ENCODE data around the gene SEMA5B.

SEMA5B gene

DNA sequence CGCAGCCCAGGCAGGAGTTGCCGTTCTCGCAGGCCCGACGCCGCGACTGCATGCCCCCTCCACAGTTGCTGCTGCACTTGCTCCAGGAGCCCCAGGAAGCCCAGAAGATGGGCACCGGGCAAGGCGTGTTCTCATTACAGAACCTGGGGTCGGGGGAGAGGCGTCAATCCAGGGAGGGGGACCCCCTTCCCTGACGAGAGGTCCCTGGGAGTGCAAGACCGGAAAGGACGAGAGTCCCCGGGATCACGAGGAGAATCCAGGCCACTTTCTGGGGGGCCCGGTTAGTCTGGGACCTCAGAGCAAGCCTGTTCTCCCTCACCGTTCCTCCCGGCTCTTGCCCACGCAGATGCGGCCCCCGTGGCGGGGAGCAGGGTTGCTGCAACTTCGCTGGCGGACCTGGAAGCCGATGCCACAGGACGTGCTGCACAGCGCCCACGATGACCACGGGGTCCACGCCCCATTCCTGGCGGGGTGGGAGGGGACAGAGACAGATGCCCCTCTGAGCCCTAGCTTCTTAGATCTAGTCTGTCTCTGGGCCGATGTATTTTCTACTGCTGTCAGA lies 113.9 kb downstream of the SEMA5B start (continued):
- TF ChIP-seq ZNF24 (tag by site-specific recombination; IDR thresholded peaks at IDR 0.05) (no peak), ZNF292 (tag by site-specific recombination; IDR thresholded peaks at IDR 0.05; ENCODE audit: borderline replicate concordance, low read depth) (no peak), KLF10 (tag by site-specific recombination; IDR thresholded peaks at IDR 0.05) (no peak), ZNF624 (tag by site-specific recombination; IDR thresholded peaks at IDR 0.05) (no peak), ZNF416 (tag by site-specific recombination; IDR thresholded peaks at IDR 0.05) (no peak), ZNF311 (tag by site-specific recombination; IDR thresholded peaks at IDR 0.05; ENCODE audit: borderline replicate concordance) (no peak), ZNF221 (tag by site-specific recombination; IDR thresholded peaks at IDR 0.05; ENCODE audit: borderline replicate concordance) (no peak), ZIC2 (tag by site-specific recombination; IDR thresholded peaks at IDR 0.05) (no peak), SP3 (tag by site-specific recombination; IDR thresholded peaks at IDR 0.05) (no peak)

DNA sequence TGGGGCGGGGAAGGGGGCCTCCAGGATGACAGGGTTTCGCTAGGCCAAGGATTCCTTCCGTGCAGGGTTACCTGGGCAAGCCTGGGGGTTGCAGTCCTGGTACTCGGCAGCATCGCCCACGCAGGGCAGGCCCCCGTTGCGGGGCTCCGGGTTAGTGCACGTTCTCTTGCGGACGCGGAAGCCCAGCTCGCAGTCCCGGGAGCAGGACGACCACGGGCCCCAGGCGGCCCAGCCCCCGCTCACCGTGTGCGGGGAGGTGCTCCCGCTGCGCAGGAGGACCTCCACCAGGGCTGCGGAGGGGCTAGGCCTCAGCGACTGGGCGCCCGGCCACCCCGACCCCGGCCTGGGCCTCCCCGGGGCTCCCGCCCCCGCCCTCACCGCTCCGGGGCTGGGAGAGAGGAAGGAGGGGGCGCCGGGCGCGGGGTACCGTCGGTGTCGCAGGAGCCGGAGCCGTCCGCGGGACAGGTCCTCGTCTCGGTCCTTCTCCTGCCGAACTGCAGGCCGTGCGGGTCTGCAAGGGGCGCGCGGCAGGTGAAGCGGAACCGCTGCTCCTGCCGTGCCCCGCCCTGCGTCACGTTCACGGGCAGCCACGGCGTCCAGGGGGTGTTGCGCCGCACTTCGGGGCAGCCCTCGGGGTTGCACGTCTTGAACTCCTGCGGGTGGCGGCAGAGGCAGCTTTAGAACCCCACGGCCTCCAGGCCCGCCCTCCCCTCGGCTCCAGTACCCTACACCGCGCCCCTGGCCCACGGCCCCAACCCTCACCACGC lies 114.6 kb downstream of the SEMA5B start:
- Histone ChIP-seq H3K9me3 (ENCODE audit: control insufficient read depth, insufficient read depth, low read depth, low read length) (no peaks in the 10 kb centered on the region), H3K36me3 (ENCODE audit: control insufficient read depth in 2 of 2, insufficient read depth in 1 of 2, low read length in 2 of 2) (no peaks in the 10 kb centered on the region), H3K4me1 (ENCODE audit: control insufficient read depth, insufficient read depth, low read length) (no peaks in the 10 kb centered on the region), H3K27ac (ENCODE audit: extremely low read depth, low read depth, low read length) (no peak overlapping the region), H3K4me3 (ENCODE audit: low read depth, low read length) (no peak overlapping the region)
- TF ChIP-seq ZNF155 (tag by site-specific recombination; IDR thresholded peaks at IDR 0.05) (no peak), ZNF654 (tag by site-specific recombination; IDR thresholded peaks at IDR 0.05; ENCODE audit: low read depth) (no peak), ZNF501 (tag by site-specific recombination; IDR thresholded peaks at IDR 0.05) (no peak), ZNF514 (tag by site-specific recombination; IDR thresholded peaks at IDR 0.05) (no peak), ZNF830 (tag by site-specific recombination; IDR thresholded peaks at IDR 0.05; ENCODE audit: low read depth) (no peak), KLF8 (tag by site-specific recombination; IDR thresholded peaks at IDR 0.05) (no peak), ZNF274 (IDR thresholded peaks at IDR 0.05; ENCODE audit: low read length) (no peak), ZNF274 (tag by site-specific recombination; IDR thresholded peaks at IDR 0.05; ENCODE audit: borderline replicate concordance) (no peak), FEZF1 (tag by site-specific recombination; IDR thresholded peaks at IDR 0.05) (no peak), EGR2 (tag by site-specific recombination; IDR thresholded peaks at IDR 0.05; ENCODE audit: low read depth) (no peak)
- TF ChIP-seq, protein P1, sequence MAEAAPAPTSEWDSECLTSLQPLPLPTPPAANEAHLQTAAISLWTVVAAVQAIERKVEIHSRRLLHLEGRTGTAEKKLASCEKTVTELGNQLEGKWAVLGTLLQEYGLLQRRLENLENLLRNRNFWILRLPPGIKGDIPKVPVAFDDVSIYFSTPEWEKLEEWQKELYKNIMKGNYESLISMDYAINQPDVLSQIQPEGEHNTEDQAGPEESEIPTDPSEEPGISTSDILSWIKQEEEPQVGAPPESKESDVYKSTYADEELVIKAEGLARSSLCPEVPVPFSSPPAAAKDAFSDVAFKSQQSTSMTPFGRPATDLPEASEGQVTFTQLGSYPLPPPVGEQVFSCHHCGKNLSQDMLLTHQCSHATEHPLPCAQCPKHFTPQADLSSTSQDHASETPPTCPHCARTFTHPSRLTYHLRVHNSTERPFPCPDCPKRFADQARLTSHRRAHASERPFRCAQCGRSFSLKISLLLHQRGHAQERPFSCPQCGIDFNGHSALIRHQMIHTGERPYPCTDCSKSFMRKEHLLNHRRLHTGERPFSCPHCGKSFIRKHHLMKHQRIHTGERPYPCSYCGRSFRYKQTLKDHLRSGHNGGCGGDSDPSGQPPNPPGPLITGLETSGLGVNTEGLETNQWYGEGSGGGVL (tag by site-specific recombination; IDR thresholded peaks at IDR 0.05), result no peak
- ChIA-PET CTCF (no interaction called here), POLR2A (no interaction called here)

DNA sequence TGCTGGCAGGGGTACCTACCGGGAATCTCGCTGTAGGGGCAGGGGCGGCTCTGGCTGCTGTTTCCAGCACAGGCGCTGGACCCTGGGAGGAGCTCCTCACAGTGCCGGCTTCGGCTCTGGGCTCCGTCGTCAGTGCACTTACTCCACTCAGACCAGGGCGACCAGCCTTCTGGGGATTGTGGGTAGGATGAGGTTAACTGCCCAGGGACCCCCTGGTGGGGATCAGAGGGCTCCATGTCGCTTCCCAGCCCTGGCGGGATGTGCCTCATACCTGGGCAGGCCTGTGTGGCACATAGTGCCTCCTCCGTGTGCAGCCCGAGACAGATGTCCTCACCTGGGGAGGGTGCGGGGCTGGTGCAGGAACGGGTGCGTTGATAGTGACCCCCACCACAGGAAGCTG lies 115.7 kb downstream of the SEMA5B start:
- Histone ChIP-seq H3K36me3 (ENCODE audit: control insufficient read depth in 2 of 2, insufficient read depth in 1 of 2, low read length in 2 of 2) (no peaks in the 10 kb centered on the region), H3K4me1 (ENCODE audit: control insufficient read depth, insufficient read depth, low read length) (no peaks in the 10 kb centered on the region), H3K4me3 (ENCODE audit: low read depth, low read length) (no peak overlapping the region), H3K27ac (ENCODE audit: extremely low read depth, low read depth, low read length) (no peak overlapping the region), H3K9me3 (ENCODE audit: control insufficient read depth, insufficient read depth, low read depth, low read length) (no peaks in the 10 kb centered on the region)
- ChIA-PET POLR2A (no interaction called here), CTCF (no interaction called here)
- no peak for TF ChIP-seq ZNF221 (tag by site-specific recombination; IDR thresholded peaks at IDR 0.05; ENCODE audit: borderline replicate concordance)
- no peak for TF ChIP-seq HOXD13 (CRISPR knock-in tag; IDR thresholded peaks at IDR 0.05; ENCODE audit: borderline replicate concordance)
- TF ChIP-seq, protein P2, sequence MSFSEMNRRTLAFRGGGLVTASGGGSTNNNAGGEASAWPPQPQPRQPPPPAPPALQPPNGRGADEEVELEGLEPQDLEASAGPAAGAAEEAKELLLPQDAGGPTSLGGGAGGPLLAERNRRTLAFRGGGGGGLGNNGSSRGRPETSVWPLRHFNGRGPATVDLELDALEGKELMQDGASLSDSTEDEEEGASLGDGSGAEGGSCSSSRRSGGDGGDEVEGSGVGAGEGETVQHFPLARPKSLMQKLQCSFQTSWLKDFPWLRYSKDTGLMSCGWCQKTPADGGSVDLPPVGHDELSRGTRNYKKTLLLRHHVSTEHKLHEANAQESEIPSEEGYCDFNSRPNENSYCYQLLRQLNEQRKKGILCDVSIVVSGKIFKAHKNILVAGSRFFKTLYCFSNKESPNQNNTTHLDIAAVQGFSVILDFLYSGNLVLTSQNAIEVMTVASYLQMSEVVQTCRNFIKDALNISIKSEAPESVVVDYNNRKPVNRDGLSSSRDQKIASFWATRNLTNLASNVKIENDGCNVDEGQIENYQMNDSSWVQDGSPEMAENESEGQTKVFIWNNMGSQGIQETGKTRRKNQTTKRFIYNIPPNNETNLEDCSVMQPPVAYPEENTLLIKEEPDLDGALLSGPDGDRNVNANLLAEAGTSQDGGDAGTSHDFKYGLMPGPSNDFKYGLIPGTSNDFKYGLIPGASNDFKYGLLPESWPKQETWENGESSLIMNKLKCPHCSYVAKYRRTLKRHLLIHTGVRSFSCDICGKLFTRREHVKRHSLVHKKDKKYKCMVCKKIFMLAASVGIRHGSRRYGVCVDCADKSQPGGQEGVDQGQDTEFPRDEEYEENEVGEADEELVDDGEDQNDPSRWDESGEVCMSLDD (tag by site-specific recombination; IDR thresholded peaks at IDR 0.05), result no peak
- TF ChIP-seq ZNF248 (tag by site-specific recombination; IDR thresholded peaks at IDR 0.05), result no peak
- TF ChIP-seq, protein P3, sequence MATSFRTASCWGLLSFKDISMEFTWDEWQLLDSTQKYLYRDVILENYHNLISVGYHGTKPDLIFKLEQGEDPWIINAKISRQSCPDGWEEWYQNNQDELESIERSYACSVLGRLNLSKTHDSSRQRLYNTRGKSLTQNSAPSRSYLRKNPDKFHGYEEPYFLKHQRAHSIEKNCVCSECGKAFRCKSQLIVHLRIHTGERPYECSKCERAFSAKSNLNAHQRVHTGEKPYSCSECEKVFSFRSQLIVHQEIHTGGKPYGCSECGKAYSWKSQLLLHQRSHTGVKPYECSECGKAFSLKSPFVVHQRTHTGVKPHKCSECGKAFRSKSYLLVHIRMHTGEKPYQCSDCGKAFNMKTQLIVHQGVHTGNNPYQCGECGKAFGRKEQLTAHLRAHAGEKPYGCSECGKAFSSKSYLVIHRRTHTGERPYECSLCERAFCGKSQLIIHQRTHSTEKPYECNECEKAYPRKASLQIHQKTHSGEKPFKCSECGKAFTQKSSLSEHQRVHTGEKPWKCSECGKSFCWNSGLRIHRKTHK (tag by site-specific recombination; IDR thresholded peaks at IDR 0.05), result no peak
- no peak for TF ChIP-seq BCL11A (tag by site-specific recombination; IDR thresholded peaks at IDR 0.05; ENCODE audit: low read depth)
- no peak for TF ChIP-seq WT1 (tag by site-specific recombination; IDR thresholded peaks at IDR 0.05)
- TF ChIP-seq ZNF350 (tag by site-specific recombination; IDR thresholded peaks at IDR 0.05), result no peak
- no peak for TF ChIP-seq ZNF76 (tag by site-specific recombination; IDR thresholded peaks at IDR 0.05; ENCODE audit: borderline replicate concordance, low read depth)
- no peak for TF ChIP-seq ZNF48 (tag by site-specific recombination; IDR thresholded peaks at IDR 0.05)

All from HEK293 (cell line).